ENCODE measurements around the gene PHRF1.

PHRF1 gene

DNA sequence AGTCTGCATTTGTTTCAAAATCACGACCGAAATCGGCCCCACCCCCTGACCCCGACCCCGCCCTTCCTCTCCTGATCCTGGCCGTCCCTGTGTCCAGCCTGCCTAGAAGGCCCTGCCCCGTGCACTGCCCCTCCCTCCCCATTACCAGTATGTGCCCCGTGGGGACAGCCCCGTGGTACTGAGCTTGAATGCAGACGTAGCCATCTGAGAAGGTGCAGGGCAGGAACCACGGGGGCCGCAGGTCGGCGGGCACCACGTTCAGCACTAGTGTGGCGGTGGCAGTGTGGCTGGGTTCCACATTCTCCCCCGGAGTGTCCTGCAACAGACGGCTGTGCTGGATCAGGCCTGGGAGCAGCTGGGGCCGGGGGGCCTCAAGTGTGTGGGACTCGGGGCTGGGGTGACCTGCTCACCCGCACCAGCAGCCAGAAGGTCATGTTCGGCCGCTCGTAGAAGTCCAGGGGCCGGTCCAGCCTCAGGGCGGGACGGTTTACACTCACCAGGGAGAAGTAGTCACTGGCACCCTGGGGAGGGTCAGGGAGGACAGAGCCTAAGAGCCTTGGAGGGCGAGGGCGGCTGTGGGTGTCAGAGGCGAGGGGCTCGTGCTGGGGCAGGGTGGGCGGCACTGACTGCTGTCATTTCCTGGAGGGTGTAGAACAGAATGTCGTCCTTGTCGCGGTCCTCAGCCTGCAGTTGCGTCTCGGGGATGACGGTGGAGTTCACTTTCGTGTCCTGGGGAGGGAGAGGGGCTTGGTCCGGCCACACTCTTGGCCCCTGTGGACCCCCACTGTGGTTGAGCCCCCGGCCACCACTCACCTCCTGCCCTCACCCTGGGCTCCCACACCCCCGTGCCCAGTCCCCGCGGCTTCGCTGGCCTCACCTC is 44.9 kb downstream of the PHRF1 start:
- DNase-seq (ENCODE audit: extremely low spot score, insufficient read length, low read depth) = no peak
- no peak for FAIRE-seq

DNA sequence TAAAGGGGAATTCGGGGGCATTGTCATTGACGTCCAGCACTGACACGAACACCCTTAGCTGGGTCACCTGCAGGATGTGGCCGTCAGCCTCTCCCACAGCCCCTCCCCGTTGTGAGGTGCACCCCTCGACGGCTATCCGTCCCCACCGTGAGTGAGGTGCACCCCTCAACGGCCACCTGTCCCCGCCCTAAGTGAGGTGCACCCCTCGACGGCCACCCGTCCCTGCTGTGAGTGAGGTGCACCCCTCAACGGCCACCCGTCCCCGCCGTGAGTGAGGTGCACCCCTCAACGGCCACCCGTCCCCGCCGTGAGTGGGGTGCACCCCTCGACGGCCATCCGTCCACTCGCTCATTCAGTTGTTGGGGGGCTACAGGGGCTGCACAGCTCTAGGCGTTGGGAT is 45.6 kb downstream of the PHRF1 start:
- FAIRE-seq (no peak), DNase-seq (ENCODE audit: extremely low spot score, insufficient read length, low read depth) (no peak)

DNA sequence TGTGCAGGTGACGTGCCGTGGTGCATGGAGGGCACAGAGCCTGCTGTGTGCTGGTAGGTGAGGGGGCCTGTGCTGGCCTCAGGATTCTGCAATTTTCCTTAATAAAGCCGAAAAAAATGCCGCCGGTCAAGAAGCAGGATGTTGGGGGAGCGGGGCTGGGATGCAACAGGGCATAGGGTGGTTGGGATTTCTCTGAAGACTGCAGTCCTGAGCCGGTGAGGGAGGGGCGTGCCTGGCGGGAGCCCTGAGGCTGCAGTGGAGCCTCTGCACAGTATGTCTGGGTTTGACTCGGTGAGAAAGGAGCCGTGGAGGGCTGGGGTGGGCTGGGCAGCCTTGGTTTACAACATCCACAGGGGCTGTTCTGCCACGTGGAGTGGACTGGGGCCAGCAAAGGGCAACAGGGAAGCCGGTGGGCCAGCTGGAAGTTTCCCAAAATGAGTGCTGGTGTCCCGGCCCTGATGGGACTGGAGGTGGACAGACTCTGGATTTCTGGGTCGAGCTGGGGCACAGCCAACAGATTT is 47.1 kb downstream of the PHRF1 start:
- FAIRE-seq (no peak), DNase-seq (ENCODE audit: extremely low spot score, insufficient read length, low read depth) (no peak)

GRCh38 chr11:623999-624704 is 47.9 kb downstream of the PHRF1 start:
- FAIRE-seq = no peak
- DNase-seq (ENCODE audit: extremely low spot score, insufficient read length, low read depth) = no peak

DNA sequence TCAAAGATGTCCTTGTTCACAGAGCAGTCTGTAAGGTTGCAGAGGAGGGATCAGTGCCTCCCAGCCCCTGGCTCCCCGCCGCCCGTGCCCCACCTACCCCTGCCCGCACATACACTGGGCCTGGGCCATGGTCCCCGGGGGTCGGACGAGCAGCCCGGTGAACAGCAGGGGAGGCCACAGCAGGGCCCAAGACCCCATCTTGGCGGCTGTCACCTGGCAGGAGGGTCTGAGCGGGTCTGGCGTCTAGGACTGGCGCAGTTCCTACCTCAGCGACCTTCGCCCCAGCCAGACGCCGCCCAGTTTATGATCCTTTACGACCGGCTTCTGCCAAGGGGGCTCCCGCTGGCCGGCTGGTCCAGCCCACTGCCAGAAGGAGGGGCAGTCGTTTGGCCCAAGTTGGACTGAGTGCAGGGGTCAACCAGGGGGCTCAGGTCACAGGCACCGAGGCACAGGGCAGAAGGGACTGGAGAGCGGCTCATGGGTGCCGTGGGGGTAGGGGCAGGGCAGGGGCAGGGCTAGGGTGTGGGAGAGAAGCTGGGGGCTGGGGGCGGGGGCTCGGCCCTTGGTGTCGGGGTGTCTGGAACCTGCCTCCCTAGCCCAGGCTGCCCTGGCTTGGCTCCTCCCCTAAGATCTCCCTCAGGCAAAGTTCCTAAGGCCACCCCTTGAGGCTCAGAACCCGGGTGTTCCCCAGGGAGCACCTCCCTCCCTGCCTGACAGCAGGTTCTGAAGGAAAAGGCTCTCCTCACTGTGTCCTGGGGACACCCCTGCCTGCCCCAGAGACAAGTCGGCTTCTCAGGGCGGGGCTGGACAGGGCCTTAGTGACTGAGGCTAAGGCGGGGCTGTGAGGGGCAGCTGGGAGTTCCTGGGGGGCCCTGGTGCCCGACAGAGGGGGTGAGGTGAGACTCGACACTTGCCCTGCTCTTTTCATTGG is 48.7 kb downstream of the PHRF1 start, which contains the start of gene CDHR5:
Gene CDHR5, minus strand, starts transcription at position 251 of the 931 bp plus-strand sequence. Its CDS starts 53 bp downstream, at position 198.
- no peak for FAIRE-seq
- no peak for DNase-seq (ENCODE audit: extremely low spot score, insufficient read length, low read depth)

DNA sequence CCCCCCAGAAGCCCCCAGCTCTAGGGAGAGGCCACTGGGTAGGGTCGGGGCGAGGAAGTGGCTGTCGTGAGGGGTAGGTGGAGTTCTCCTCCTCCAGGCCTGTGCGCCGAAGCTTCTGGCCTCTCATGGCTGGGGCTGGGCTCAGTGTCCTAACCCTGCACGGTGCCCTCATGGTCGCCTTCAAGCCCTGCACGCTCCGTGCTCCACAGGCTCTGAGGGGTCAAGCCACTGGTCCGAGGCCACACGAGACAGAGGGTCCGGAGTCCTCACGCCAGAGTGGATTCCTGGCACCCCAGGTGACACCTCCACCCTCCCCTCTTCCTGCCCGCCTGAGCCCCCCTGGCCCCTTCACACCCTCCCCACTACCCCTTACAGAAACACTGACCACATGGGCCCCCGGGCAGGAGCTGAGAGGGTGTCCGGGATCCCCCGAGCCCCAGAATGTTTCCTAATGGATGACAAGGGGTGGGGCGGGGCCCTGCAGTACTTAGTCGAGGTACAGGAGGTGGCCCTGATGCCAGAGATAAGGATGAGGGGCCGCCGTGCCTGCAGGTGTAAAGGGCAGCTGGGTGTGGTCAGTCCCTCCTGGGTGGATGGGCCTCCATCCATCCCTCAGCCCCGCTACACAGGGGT is 49.5 kb downstream of the PHRF1 start:
- FAIRE-seq (no peak), DNase-seq (ENCODE audit: extremely low spot score, insufficient read length, low read depth) (no peak)

DNA sequence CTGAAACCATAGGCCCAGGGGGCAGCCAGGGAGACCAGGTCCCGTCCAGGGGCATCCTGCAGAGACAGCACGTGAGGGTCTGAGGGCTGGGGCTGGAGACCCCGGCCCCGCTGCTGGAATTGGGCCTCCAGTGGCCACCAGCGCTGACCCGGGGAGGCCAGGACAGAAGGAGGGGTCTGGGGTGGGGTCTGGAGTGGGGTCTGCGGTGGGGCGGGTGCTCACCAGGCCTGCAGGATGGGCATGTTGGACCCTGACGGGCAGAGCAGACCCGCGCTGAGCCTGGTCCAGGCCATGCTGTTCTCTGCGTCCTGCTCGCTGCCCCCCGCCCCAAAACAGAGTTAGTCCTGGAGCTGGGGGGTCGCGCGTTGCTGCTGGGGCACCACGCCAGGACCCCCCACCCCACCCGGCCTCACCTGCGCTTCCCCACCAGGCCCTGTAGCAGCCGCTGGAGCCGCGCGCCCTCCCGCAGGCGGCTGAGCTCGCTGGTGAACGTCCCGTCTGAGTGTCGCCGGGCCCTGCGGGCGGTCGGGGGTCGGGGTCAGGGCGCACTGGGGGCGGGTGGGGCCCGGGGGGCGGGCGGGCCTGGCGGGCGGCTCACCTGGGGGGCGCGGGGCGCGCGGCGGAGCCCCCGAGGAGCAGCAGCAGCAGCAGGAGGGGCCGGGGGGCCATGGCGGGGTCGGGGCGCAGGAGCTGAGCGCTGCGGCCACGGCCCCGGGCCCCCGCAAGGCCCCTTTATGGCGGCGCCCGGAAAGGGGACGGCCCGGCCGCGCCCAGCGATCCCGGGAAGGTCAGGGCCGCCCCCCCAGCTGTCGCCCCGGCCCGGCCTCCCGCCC is 50.4 kb downstream of the PHRF1 start, which contains the start of gene SCT:
Gene SCT, minus strand, starts transcription at position 707 of the 833 bp plus-strand sequence. Its CDS starts 38 bp downstream, at position 669.
- FAIRE-seq (no peak), DNase-seq (ENCODE audit: extremely low spot score, insufficient read length, low read depth) (no peak)

- DNase-seq (ENCODE audit: extremely low spot score, insufficient read length, low read depth) (no peak), FAIRE-seq (no peak)
Observed at GRCh38 chr11:627308-627576, 51.0 kb downstream of the PHRF1 start.

DNA sequence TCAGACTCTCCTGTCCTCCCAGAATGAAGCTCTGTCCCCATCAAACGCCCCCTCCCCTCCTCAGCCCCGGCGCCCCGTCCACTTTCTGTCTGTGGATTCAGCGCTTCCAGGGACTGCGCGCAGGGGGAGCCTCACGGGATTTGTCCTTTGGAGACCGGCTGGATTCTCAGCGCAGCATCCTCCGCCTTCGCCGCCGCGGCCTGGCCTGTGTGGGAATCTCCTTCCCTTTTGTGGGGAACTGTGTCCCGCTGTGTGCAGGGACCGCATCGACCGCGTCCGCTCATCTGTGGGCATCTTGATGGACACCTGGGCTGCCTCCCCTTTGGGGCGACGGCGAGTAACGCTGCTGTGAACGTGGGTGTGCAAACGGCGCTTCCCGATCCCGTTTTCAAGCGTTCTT is 51.8 kb downstream of the PHRF1 start:
- DNase-seq (ENCODE audit: extremely low spot score, insufficient read length, low read depth) = no peak
- FAIRE-seq = no peak

GRCh38 chr11:629237-629583 is 52.9 kb downstream of the PHRF1 start:
- DNase-seq (ENCODE audit: extremely low spot score, insufficient read length, low read depth) = no peak
- FAIRE-seq = no peak

DNA sequence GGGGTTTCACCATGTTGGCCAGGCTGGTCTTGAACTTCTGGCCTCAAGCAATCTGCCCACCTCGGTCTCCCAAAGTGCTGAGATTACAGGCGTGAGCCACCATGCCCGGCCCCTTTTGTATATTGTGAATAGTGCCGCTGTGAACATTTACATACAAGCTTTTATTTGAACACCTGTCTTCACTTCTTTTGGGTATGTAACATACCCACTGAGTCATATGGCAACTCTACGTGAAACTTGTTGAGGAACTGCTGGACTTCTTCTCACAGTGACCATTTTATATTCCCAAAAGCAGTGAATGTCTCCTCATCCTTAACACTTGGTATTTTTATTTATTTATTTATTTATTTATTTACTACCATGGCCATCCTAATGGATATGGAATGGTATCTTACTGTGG is 54.6 kb downstream of the PHRF1 start:
- no peak for DNase-seq (ENCODE audit: extremely low spot score, insufficient read length, low read depth)
- no peak for FAIRE-seq

- DNase-seq (ENCODE audit: extremely low spot score, insufficient read length, low read depth) (no peak), FAIRE-seq (no peak)
Observed at GRCh38 chr11:635945-636510, 59.8 kb downstream of the PHRF1 start.

DNA sequence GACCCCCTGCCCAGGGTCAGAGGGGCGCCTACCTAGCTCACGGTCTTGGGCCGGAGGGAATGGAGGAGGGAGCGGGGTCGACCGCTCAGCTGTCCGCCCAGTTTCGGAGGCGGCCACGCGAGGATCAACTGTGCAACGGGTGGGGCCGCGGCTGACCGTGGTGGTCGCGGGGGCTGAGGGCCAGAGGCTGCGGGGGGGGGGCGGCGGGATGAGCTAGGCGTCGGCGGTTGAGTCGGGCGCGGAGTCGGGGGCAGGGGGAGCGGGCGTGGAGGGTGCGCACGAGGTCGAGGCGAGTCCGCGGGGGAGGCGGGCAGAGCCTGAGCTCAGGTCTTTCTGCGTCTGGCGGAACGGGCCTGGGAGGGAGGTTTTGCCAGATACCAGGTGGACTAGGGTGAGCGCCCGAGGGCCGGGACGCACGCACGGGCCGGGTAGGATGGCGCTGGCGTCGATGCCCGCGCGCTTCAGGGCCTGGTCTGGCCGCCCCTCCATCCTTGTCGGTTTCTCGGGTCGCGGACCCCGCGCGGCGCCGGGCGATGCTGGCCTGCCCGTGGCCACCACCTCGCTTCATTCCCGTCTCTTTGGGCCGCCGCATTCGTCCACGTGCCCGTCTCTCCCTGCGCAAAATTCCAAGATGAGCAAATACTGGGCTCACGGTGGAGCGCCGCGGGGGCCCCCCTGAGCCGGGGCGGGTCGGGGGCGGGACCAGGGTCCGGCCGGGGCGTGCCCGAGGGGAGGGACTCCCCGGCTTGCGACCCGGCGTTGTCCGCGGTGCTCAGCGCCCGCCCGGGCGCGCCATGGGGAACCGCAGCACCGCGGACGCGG is 60.5 kb downstream of the PHRF1 start, which contains the start of gene DRD4:
Gene DRD4, plus strand, starts transcription at position 759 of the 822 bp plus-strand sequence. Its CDS starts 36 bp downstream, at position 795.
- DNase-seq (ENCODE audit: extremely low spot score, insufficient read length, low read depth) (no peak), FAIRE-seq (no peak)

GRCh38 chr11:637333-637592 is 61.0 kb downstream of the PHRF1 start:
- no peak for FAIRE-seq
- no peak for DNase-seq (ENCODE audit: extremely low spot score, insufficient read length, low read depth)

DNA sequence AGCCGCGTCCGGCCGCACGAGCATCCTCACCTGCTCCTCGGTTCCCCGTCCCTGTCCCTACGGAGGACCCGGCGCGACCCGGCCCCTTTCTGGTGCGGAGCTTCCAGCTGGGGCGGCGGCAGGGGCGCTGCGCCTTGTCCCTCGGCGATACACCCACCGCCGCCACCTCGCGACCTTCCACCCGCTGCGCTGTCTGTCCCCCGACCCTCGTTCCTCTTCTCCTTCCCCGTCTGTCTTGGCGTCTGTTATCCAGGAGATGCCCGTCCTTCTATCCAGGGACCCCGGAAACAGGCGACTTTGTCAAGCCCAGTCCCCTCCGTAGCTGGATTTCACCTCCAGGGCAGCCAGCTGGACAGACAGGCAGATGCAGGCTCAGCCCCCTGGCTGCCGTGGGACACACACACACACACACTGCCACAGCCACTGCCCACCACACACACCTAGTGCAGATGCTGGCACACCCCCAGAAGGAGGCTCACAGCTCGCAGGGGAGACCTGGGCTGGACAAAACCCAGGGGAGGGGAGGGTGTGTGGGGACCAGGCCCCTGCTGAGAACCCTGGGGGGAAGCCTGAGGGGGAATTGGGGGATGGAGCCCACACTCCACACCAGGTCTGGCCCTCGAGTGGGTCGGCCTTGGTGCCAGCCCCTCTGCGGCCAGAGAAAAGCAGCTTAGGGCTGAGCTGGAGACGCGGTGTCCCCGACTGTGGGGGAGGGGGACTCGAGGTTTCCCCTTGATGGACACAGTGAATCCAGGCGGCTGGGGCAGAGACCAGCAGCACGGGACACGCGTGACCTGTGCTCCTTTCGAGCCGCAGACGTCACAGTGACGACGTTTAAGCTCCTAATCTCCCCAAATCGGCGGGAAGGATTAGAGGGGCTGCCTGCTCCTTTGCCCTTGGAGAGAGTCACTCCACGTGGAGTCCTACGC is 61.6 kb downstream of the PHRF1 start:
- DNase-seq (ENCODE audit: extremely low spot score, insufficient read length, low read depth) (no peak), FAIRE-seq (no peak)

- FAIRE-seq (no peak), DNase-seq (ENCODE audit: extremely low spot score, insufficient read length, low read depth) (no peak)
Observed at GRCh38 chr11:638631-639331, 62.5 kb downstream of the PHRF1 start.

Measured in GM18507 (cell line).